Measurements from ENCODE around the gene NRL.

The NRL gene

GRCh38 chr14:24143511-24143910 lies 28.8 kb upstream of the NRL start:
- no peak for DNase-seq

GRCh38 chr14:24141097-24141880 lies 26.5 kb upstream of the NRL start, which contains the start of gene EMC9:
Gene EMC9, minus strand, starts transcription at chr14:24141591. Its CDS starts 287 bp downstream, at chr14:24141304.
- DNase-seq = peak; percentile 100

- DNase-seq = no peak
Observed at GRCh38 chr14:24139272-24139934, 24.7 kb upstream of the NRL start.

GRCh38 chr14:24138396-24139271 lies 23.9 kb upstream of the NRL start:
- no peak for DNase-seq

- no peak for DNase-seq
Observed at GRCh38 chr14:24137529-24138395, 23.0 kb upstream of the NRL start.

GRCh38 chr14:24136684-24137528 lies 22.2 kb upstream of the NRL start:
- no peak for DNase-seq

GRCh38 chr14:24135834-24136683 lies 21.3 kb upstream of the NRL start, which contains the start of gene PSME1:
Gene PSME1, plus strand, starts transcription at chr14:24136194. Its CDS starts 69 bp downstream, at chr14:24136263.
- DNase-seq = peak; percentile 78

GRCh38 chr14:24135584-24135833 lies 20.8 kb upstream of the NRL start:
- DNase-seq = no peak

GRCh38 chr14:24133735-24134134 lies 19.0 kb upstream of the NRL start:
- no peak for DNase-seq

- DNase-seq = no peak
Observed at GRCh38 chr14:24132976-24133375, 18.2 kb upstream of the NRL start.

GRCh38 chr14:24132061-24132685 lies 17.4 kb upstream of the NRL start:
- DNase-seq = no peak

- DNase-seq = no peak
Observed at GRCh38 chr14:24131549-24131966, 16.8 kb upstream of the NRL start.

GRCh38 chr14:24130717-24131548 lies 16.2 kb upstream of the NRL start:
- no peak for DNase-seq

- DNase-seq = no peak
Observed at GRCh38 chr14:24130380-24130716, 15.6 kb upstream of the NRL start, which contains the start of gene FITM1. Gene FITM1, plus strand, starts transcription at chr14:24130659. Its CDS starts 905 bp downstream, at chr14:24131564.

GRCh38 chr14:24129410-24129998 lies 14.8 kb upstream of the NRL start:
- no peak for DNase-seq

GRCh38 chr14:24127673-24128072 lies 12.9 kb upstream of the NRL start:
- DNase-seq = no peak

- DNase-seq = no peak
Observed at GRCh38 chr14:24126939-24127338, 12.2 kb upstream of the NRL start.

Measured in amniotic stem cell (primary cell).